ENCODE data around the gene CFAP161. TPM values are rescaled to one million over a fixed set of nuclear protein-coding genes. Genes with fewer than 3 reads are reported as not detected.

Gene CFAP161
- polyA plus RNA-seq, 1 of the 3 experiments (the other 2 are of a cell fraction) = 0.03 TPM

DNA sequence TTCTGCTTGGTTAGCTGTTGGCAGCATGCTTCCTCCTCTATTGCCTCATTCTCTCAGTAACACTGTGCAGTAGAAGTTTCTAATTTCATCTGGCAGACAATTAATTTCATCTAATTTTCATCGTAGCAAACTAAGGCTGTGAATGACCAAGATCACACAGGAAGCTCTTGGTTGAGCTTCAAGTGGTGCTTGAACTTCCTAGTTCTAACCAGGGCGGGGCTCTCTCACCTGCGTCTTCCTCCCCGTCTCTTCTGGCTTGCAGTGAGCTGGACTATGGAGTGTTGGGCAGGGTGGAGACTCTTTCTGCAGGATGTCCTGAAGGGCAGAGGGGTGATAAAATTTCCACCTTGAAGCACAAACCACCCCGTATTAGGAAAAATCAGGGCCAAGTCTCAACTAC lies 60.7 kb downstream of the CFAP161 start:
- H2AFZ ChIP-seq (ENCODE audit: low read depth) = no peak overlapping the region
- no peaks in the 10 kb centered on the region for H4K20me1 ChIP-seq (ENCODE audit: insufficient read depth)
- 37% methylated on average over 5 of the region's 5 CpGs for WGBS (ENCODE audit: low lambda C conversion rate)
- H3K4me1 ChIP-seq (ENCODE audit: control insufficient read depth in 1 of 2, insufficient read depth in 2 of 2, low read depth in 1 of 2, low read length in 1 of 2) = no peaks in the 10 kb centered on the region
- no peak overlapping the region for H3K9ac ChIP-seq
- no peak overlapping the region for H3K27ac ChIP-seq (ENCODE audit: low read depth in 2 of 2, low read length in 1 of 2)
- no peak for DNase-seq
- no peak overlapping the region for H3K4me3 ChIP-seq (ENCODE audit: low read depth in 2 of 2, low read length in 1 of 2)
- ChIA-PET CTCF (no interaction called here), POLR2A (no interaction called here)
- no peaks in the 10 kb centered on the region for H3K79me2 ChIP-seq (ENCODE audit: insufficient read depth)
- no peaks in the 10 kb centered on the region for H3K27me3 ChIP-seq (ENCODE audit: insufficient read depth)
- no peaks in the 10 kb centered on the region for H3K9me2 ChIP-seq
- H3K36me3 ChIP-seq (replicated peaks in 1 of 2; ENCODE audit: control insufficient read depth in 1 of 2, insufficient read depth in 2 of 2, low read length in 1 of 2) = no peaks in the 10 kb centered on the region
- no peak overlapping the region for H3K4me2 ChIP-seq
- no peaks in the 10 kb centered on the region for H3F3A ChIP-seq (replicated peaks; ENCODE audit: insufficient read depth)
- TF ChIP-seq FOSL2 (IDR thresholded peaks at IDR 0.05; ENCODE audit: borderline replicate concordance, low read depth) (no peak), SIN3A (IDR thresholded peaks at IDR 0.05; ENCODE audit: borderline replicate concordance, low read depth, low read length) (no peak), EZH2phosphoT487 (IDR thresholded peaks at IDR 0.05; ENCODE audit: borderline replicate concordance, low read depth) (no peak), POLR2AphosphoS5 (IDR thresholded peaks at IDR 0.05; ENCODE audit: low read depth, low read length) (no peak), USF1 (IDR thresholded peaks at IDR 0.05; ENCODE audit: borderline replicate concordance, low read depth) (no peak), FOXJ3 (CRISPR knock-in tag; IDR thresholded peaks at IDR 0.05) (no peak), TEAD4 (IDR thresholded peaks at IDR 0.05; ENCODE audit: borderline replicate concordance, insufficient read depth) (no peak), NFIC (IDR thresholded peaks at IDR 0.05; ENCODE audit: borderline replicate concordance) (no peak), RCOR1 (IDR thresholded peaks at IDR 0.05; ENCODE audit: low read length) (no peak)
- TF ChIP-seq, protein P1, sequence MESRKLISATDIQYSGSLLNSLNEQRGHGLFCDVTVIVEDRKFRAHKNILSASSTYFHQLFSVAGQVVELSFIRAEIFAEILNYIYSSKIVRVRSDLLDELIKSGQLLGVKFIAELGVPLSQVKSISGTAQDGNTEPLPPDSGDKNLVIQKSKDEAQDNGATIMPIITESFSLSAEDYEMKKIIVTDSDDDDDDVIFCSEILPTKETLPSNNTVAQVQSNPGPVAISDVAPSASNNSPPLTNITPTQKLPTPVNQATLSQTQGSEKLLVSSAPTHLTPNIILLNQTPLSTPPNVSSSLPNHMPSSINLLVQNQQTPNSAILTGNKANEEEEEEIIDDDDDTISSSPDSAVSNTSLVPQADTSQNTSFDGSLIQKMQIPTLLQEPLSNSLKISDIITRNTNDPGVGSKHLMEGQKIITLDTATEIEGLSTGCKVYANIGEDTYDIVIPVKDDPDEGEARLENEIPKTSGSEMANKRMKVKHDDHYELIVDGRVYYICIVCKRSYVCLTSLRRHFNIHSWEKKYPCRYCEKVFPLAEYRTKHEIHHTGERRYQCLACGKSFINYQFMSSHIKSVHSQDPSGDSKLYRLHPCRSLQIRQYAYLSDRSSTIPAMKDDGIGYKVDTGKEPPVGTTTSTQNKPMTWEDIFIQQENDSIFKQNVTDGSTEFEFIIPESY (IDR thresholded peaks at IDR 0.05; ENCODE audit: borderline replicate concordance, low read depth) = no peak
- no peaks in the 10 kb centered on the region for H3K9me3 ChIP-seq

- no peaks in the 10 kb centered on the region for H4K20me1 ChIP-seq (ENCODE audit: insufficient read depth)
- no peak for DNase-seq
- no peaks in the 10 kb centered on the region for H3K9me2 ChIP-seq
- no peaks in the 10 kb centered on the region for H3K4me1 ChIP-seq (ENCODE audit: control insufficient read depth in 1 of 2, insufficient read depth in 2 of 2, low read depth in 1 of 2, low read length in 1 of 2)
- H3K9ac ChIP-seq = no peak overlapping the region
- H2AFZ ChIP-seq (ENCODE audit: low read depth) = no peak overlapping the region
- POLR2A ChIA-PET = no interaction called here
- H3K27ac ChIP-seq (ENCODE audit: low read depth in 2 of 2, low read length in 1 of 2) = no peak overlapping the region
- CTCF ChIA-PET = no interaction called here
- H3K4me2 ChIP-seq = no peak overlapping the region
- 44% methylated on average over 7 of the region's 8 CpGs for whole genome bisulfite sequencing (ENCODE audit: low lambda C conversion rate)
- no peaks in the 10 kb centered on the region for H3K36me3 ChIP-seq (replicated peaks in 1 of 2; ENCODE audit: control insufficient read depth in 1 of 2, insufficient read depth in 2 of 2, low read length in 1 of 2)
- TF ChIP-seq REST (IDR thresholded peaks at IDR 0.05; ENCODE audit: low read depth, low read length) = no peak
- no peaks in the 10 kb centered on the region for H3F3A ChIP-seq (replicated peaks; ENCODE audit: insufficient read depth)
- no peak overlapping the region for H3K4me3 ChIP-seq (ENCODE audit: low read depth in 2 of 2, low read length in 1 of 2)
- no peaks in the 10 kb centered on the region for H3K9me3 ChIP-seq
- no peaks in the 10 kb centered on the region for H3K27me3 ChIP-seq (ENCODE audit: insufficient read depth)
- no peaks in the 10 kb centered on the region for H3K79me2 ChIP-seq (ENCODE audit: insufficient read depth)
Observed at GRCh38 chr15:81195339-81195864, 61.3 kb downstream of the CFAP161 start.

Measured in SK-N-SH (cell line).